Keratinocyte (primary cell): ENCODE results near the gene CTIF.

Experiments
- EZH2 ChIP-seq: IDR thresholded peaks from one replicate; pipeline ENCODE4 v1.6.1; 2012; ENCODE audit warnings: inconsistent platforms, mild to moderate bottlenecking, low read length, moderate library complexity
- TF ChIP-seq, protein P1 (sequence below), 3 experiments: IDR thresholded peaks in 1 of 3; conservative IDR thresholded peaks in 1 of 3; optimal IDR thresholded peaks in 1 of 3; 2 replicates in 2 of 3; 3 replicates in 1 of 3; pipeline versions ENCODE3 to v1.5.1; 2011; ENCODE audit warnings: low read length in 3 of 3, mild to moderate bottlenecking in 3 of 3, moderate library complexity in 2 of 3, control low read depth in 1 of 3, inconsistent platforms in 1 of 3; ENCODE audit not compliant: insufficient read depth in 2 of 3; ENCODE audit errors: extremely low read depth in 1 of 3

DNA sequence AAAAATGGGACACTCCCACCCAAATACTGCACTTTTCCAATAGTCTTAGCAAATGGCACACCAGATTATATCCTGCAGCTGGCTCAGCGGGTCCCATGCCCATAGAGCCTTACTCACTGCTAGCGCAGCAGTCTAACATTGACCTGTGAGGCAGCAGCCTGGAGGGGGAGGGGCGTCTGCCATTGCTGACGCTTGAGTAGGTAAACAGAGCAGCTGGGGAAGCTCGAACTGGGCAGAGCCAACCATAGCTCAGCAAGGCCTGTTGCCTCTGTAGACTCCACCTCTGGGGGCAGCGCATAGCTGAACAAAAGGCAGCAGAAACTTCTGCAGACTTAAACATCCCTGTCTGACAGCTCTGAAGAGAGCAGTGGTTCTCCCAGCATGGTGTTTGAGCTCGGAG, 110.4 kb downstream of the CTIF start:
- TF ChIP-seq, protein P1, sequence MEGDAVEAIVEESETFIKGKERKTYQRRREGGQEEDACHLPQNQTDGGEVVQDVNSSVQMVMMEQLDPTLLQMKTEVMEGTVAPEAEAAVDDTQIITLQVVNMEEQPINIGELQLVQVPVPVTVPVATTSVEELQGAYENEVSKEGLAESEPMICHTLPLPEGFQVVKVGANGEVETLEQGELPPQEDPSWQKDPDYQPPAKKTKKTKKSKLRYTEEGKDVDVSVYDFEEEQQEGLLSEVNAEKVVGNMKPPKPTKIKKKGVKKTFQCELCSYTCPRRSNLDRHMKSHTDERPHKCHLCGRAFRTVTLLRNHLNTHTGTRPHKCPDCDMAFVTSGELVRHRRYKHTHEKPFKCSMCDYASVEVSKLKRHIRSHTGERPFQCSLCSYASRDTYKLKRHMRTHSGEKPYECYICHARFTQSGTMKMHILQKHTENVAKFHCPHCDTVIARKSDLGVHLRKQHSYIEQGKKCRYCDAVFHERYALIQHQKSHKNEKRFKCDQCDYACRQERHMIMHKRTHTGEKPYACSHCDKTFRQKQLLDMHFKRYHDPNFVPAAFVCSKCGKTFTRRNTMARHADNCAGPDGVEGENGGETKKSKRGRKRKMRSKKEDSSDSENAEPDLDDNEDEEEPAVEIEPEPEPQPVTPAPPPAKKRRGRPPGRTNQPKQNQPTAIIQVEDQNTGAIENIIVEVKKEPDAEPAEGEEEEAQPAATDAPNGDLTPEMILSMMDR (optimal IDR thresholded peaks at IDR 0.05 in 1 of 3, IDR thresholded peaks at IDR 0.05 in 1 of 3, conservative IDR thresholded peaks at IDR 0.05 in 1 of 3; ENCODE audit: extremely low read depth in 1 of 3, insufficient read depth in 2 of 3, low read length in 3 of 3): no peak
- no peak for TF ChIP-seq EZH2
